Metanephros (tissue), 1 donor: ENCODE results near the gene TMEM50A. TPM values are rescaled to one million over a fixed set of nuclear protein-coding genes. Genes with fewer than 3 reads are reported as not detected.

Experiments used
- total RNA-seq: library from RNA; depleted of rRNA; stranded (reverse); fragments of >200 nt; gene quantifications from one replicate; pipeline ENCODE4 v1.2.3, GENCODE V29; 2014

Gene TMEM50A
- total RNA-seq: 82.5 TPM

DNA sequence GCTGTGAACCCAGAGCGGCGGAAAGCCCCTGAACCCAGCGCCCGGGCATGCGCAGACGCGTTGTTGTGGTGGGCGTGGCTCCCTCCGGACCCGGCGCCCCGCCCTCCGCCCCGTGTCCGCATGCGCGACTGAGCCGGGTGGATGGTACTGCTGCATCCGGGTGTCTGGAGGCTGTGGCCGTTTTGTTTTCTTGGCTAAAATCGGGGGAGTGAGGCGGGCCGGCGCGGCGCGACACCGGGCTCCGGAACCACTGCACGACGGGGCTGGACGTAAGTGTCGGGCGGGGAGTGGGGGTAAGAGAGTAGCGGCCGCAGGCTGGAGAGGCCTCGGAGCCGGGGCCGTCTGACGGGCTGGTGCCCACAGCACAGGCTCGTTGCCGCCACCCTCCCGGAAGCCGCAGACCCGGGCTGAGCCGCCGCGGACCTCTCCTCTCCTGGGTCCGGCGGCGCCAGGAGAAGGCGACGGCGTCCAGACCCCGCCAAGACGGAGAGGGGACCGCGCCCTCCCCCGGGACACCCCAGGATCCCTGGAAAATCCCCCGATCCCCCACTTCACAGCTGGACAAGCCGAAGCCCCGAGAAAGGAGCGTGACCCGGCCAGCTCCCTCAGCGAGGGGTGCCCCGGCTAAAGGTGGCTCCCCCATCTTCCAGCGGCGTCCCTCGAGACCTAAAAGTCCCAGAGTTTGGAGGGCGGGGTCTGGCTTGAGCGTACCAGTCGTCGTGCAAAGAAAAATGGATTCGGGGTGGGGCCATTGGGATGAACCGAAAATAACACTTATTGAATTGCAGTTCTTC lies at the start of gene TMEM50A:
TSS of gene TMEM50A (plus strand) at position 147 of the 794 bp plus-strand sequence. CDS start 2,153 bp downstream, outside the sequence.

Other genes starting within 250 kb of the TMEM50A start
- 32.1 TPM for gene SYF2, start 105.8 kb upstream of the TMEM50A start, total RNA-seq
- 144 TPM for gene RSRP1, start 90.9 kb upstream of the TMEM50A start, total RNA-seq
- 3.8 TPM for gene RHD, start 65.8 kb upstream of the TMEM50A start, total RNA-seq
- 4.9 TPM for gene RHCE, start 82.5 kb downstream of the TMEM50A start, total RNA-seq
- 15.5 TPM for gene MACO1, start 92.6 kb downstream of the TMEM50A start, total RNA-seq
- 12.2 TPM for gene LDLRAP1, start 205.3 kb downstream of the TMEM50A start, total RNA-seq